ENCODE data around the gene MEMO1. TPM values are rescaled to one million over a fixed set of nuclear protein-coding genes. Genes with fewer than 3 reads are reported as not detected.

MEMO1 gene
- total and polyA plus RNA-seq, 2 donors (not counting 3 experiments of a cell fraction or from before 2014, with no cell fraction given), result 38.6 to 56.2 TPM

DNA sequence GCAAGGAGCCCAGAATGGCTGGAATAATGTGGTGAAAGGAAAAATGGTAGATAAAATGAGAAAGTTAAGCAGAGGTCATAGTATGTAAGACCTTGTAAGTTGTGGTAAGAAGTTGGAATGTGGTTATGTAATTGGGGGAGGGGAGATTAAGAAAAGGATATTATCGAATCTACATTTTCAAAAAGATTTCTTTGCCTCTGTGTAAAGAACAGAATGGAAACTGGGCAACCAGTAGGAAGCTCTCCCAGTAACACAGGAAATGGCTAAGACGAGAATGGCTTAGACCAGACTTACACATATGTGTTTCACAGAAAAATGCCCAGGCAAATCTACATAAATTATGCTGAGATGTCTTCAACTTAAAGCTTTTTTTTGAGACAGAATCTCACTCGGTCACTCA, 13.2 kb downstream of the MEMO1 start:
- no TSS peak for BruUV-seq (replicated peaks)
- FAIRE-seq, result peak; percentile 35
- no peak overlapping the region for H3K9ac ChIP-seq (replicated peaks; ENCODE audit: extremely low read depth, insufficient read depth, low read length)
- TF ChIP-seq POLR2A (IDR thresholded peaks at IDR 0.05; ENCODE audit: low read depth, low read length) (no peak), POLR2AphosphoS5 (IDR thresholded peaks at IDR 0.05; ENCODE audit: insufficient read depth, low read depth, low read length) (no peak), EZH2 (IDR thresholded peaks at IDR 0.05; ENCODE audit: borderline replicate concordance, low read depth, low read length, severe bottlenecking) (no peak), FOS (IDR thresholded peaks at IDR 0.05; ENCODE audit: borderline replicate concordance, insufficient read depth, low read length) (no peak), JUN (IDR thresholded peaks at IDR 0.05; ENCODE audit: borderline replicate concordance, insufficient read depth, insufficient read length, low read depth) (no peak), MYC (IDR thresholded peaks at IDR 0.05; ENCODE audit: low read depth, low read length) (no peak), GATA2 (IDR thresholded peaks at IDR 0.05; ENCODE audit: insufficient read depth, insufficient read length, low read depth, low read length) (no peak)
- TF ChIP-seq, protein P1, sequence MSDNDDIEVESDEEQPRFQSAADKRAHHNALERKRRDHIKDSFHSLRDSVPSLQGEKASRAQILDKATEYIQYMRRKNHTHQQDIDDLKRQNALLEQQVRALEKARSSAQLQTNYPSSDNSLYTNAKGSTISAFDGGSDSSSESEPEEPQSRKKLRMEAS (IDR thresholded peaks at IDR 0.05; ENCODE audit: insufficient read depth, insufficient read length), result no peak
- TF ChIP-seq, protein P2, sequence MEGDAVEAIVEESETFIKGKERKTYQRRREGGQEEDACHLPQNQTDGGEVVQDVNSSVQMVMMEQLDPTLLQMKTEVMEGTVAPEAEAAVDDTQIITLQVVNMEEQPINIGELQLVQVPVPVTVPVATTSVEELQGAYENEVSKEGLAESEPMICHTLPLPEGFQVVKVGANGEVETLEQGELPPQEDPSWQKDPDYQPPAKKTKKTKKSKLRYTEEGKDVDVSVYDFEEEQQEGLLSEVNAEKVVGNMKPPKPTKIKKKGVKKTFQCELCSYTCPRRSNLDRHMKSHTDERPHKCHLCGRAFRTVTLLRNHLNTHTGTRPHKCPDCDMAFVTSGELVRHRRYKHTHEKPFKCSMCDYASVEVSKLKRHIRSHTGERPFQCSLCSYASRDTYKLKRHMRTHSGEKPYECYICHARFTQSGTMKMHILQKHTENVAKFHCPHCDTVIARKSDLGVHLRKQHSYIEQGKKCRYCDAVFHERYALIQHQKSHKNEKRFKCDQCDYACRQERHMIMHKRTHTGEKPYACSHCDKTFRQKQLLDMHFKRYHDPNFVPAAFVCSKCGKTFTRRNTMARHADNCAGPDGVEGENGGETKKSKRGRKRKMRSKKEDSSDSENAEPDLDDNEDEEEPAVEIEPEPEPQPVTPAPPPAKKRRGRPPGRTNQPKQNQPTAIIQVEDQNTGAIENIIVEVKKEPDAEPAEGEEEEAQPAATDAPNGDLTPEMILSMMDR (IDR thresholded peaks at IDR 0.05; ENCODE audit: extremely low read depth in 1 of 2, insufficient read depth in 1 of 2, low read depth in 1 of 2, low read length in 2 of 2), result no peak
- peaks cover 89% of the 10 kb centered on the region for H3K79me2 ChIP-seq (ENCODE audit: control insufficient read depth, insufficient read depth, low read length)
- H4K20me1 ChIP-seq (replicated peaks; ENCODE audit: control insufficient read depth, extremely low read depth, insufficient read depth, low read length), result peaks cover 6% of the 10 kb centered on the region
- no peak overlapping the region for H2AFZ ChIP-seq (ENCODE audit: low read depth, low read length)
- no peak overlapping the region for H3K4me2 ChIP-seq (ENCODE audit: insufficient read depth, low read length)
- POLR2A ChIA-PET, result no interaction called here
- intact Hi-C loops (cut with micrococcal nuclease) (no loop called here), dilution Hi-C loops (cut with MboI; ENCODE audit: extremely low pct_ligation_motif_present, low sequenced_read_pairs) (no loop called here)
- DNase-seq (ENCODE audit: low read depth, low spot score), result peak; percentile 29
- H3K4me1 ChIP-seq (ENCODE audit: control insufficient read depth, extremely low read depth, insufficient read depth, low read length), result peaks cover 2% of the 10 kb centered on the region
- no peak overlapping the region for H3K27ac ChIP-seq (ENCODE audit: insufficient read depth, low read depth, low read length)
- CTCF ChIA-PET, result interaction anchor here (2.0 kb wide), 1 partner anchor 11 kb away, joined by 8 read pairs; no protein-coding TSS in a partner anchor
- no peaks in the 10 kb centered on the region for H3K9me3 ChIP-seq (replicated peaks; ENCODE audit: control insufficient read depth, insufficient read depth, low read length)
- no peaks in the 10 kb centered on the region for H3K36me3 ChIP-seq (ENCODE audit: control insufficient read depth in 2 of 2, extremely low read depth in 1 of 2, insufficient read depth in 2 of 2, low read length in 2 of 2)
- no peak overlapping the region for H3K4me3 ChIP-seq (replicated peaks in 1 of 3; ENCODE audit: insufficient read depth in 1 of 3, low read depth in 1 of 3, low read length in 3 of 3)
- no peaks in the 10 kb centered on the region for H3K27me3 ChIP-seq (ENCODE audit: control insufficient read depth in 2 of 2, insufficient read depth in 2 of 2, low read length in 2 of 2)
- H3K9me1 ChIP-seq (replicated peaks; ENCODE audit: control insufficient read depth, extremely low read depth, insufficient read depth, low read length), result no peaks in the 10 kb centered on the region

Data from endothelial cell of umbilical vein (primary cell).